Left ventricle myocardium superior (tissue), 1 donor: ENCODE results near the gene TAX1BP1. TPM values are rescaled to one million over a fixed set of nuclear protein-coding genes. Genes with fewer than 3 reads are reported as not detected.
A peak's percentile ranks its signal among the peaks of the same experiment; 100 is the strongest.

Experiments
- ATAC-seq: fragments of 200-7000 bp; cut with Tn5 transposase; one replicate; pipeline ENCODE4 v1.9.1; 2020; ENCODE audit warnings: mild to moderate bottlenecking, moderate library complexity
- DNase-seq: peaks from one replicate; pipeline ENCODE4 v3.0.0-alpha.2; 2020
- intact Hi-C: fragments of 100-400 bp; cut with micrococcal nuclease; formaldehyde crosslinking; loops from one replicate; pipeline ENCODE4 v1.11.0; 2022
- total RNA-seq: library from RNA; stranded (reverse); fragmentation: NEBNext Ultra II Directional; extraction: Animal tissue kit (Norgen Biotek cat#: 25700); gene quantifications from one replicate; pipeline ENCODE4 v1.2.1, GENCODE V29; 2021
- donor health status: DM: no; HTN: yes; CAD: no; lungs with severe emphysema.

The TAX1BP1 gene
- total RNA-seq, 1 donor from 2014 or later: 161 TPM

GRCh38 chr7:27868131-27868550 lies 128.2 kb downstream of the TAX1BP1 start:
- ATAC-seq (no peak), DNase-seq (no peak)
- intact Hi-C loops: no loop called here

GRCh38 chr7:27869056-27869455 lies 129.1 kb downstream of the TAX1BP1 start:
- ATAC-seq (no peak), DNase-seq (no peak)
- intact Hi-C loops: no loop called here

GRCh38 chr7:27870595-27870994 lies 130.6 kb downstream of the TAX1BP1 start:
- ATAC-seq: no peak
- intact Hi-C loops: no loop called here
- DNase-seq: no peak

GRCh38 chr7:27871086-27871485 lies 131.1 kb downstream of the TAX1BP1 start:
- no peak for ATAC-seq
- intact Hi-C loops: no loop called here
- DNase-seq: no peak

- ATAC-seq: no peak
- DNase-seq: no peak
- intact Hi-C loops: no loop called here
Measured at GRCh38 chr7:27871866-27872265, 131.9 kb downstream of the TAX1BP1 start.

- DNase-seq: no peak
- intact Hi-C loops: no loop called here
- ATAC-seq: no peak
Measured at GRCh38 chr7:27872356-27873275, 132.7 kb downstream of the TAX1BP1 start.

- DNase-seq (peak; percentile 75), ATAC-seq (peak; percentile 92)
- intact Hi-C loops: no loop called here
Measured at GRCh38 chr7:27873981-27874957, 134.3 kb downstream of the TAX1BP1 start.

GRCh38 chr7:27875061-27875460 lies 135.1 kb downstream of the TAX1BP1 start:
- ATAC-seq (no peak), DNase-seq (no peak)
- intact Hi-C loops: no loop called here

GRCh38 chr7:27875832-27876231 lies 135.9 kb downstream of the TAX1BP1 start:
- intact Hi-C loops: no loop called here
- ATAC-seq: no peak
- DNase-seq: no peak

- DNase-seq (no peak), ATAC-seq (no peak)
- intact Hi-C loops: no loop called here
Measured at GRCh38 chr7:27876756-27877155, 136.8 kb downstream of the TAX1BP1 start.

Other genes with a start within 250 kb of the TAX1BP1 start
- gene HIBADH, start 77.3 kb upstream of the TAX1BP1 start, total RNA-seq: 109 TPM